ENCODE results near the gene NEGR1.

NEGR1 gene

GRCh38 chr1:71438626-71439025 is 843.7 kb downstream of the NEGR1 start:
- Mint-ChIP-seq H3K4me1 (no peaks in the 10 kb centered on the region), H3K36me3 (no peaks in the 10 kb centered on the region), H3K27ac (no peak overlapping the region), H3K4me3 (no peak overlapping the region), H3K9me3 (peaks cover 2% of the 10 kb centered on the region), H3K27me3 (no peaks in the 10 kb centered on the region)
- DNase-seq (ENCODE audit: low spot score in 2 of 2), result no peak
- ATAC-seq (ENCODE audit: low read depth), result no peak

- H3K4me1 Mint-ChIP-seq, result no peaks in the 10 kb centered on the region
- DNase-seq (ENCODE audit: low spot score in 2 of 2) (no peak), ATAC-seq (ENCODE audit: low read depth) (no peak)
- H3K4me3 Mint-ChIP-seq, result no peak overlapping the region
- H3K27ac Mint-ChIP-seq, result no peak overlapping the region
- H3K27me3 Mint-ChIP-seq, result no peaks in the 10 kb centered on the region
- H3K36me3 Mint-ChIP-seq, result no peaks in the 10 kb centered on the region
- peaks cover 2% of the 10 kb centered on the region for H3K9me3 Mint-ChIP-seq
Observed at GRCh38 chr1:71435951-71436350, 846.4 kb downstream of the NEGR1 start.

GRCh38 chr1:71434240-71434639 is 848.1 kb downstream of the NEGR1 start:
- no peaks in the 10 kb centered on the region for H3K36me3 Mint-ChIP-seq
- no peaks in the 10 kb centered on the region for H3K27me3 Mint-ChIP-seq
- no peak overlapping the region for H3K4me3 Mint-ChIP-seq
- H3K27ac Mint-ChIP-seq, result no peak overlapping the region
- peaks cover 2% of the 10 kb centered on the region for H3K9me3 Mint-ChIP-seq
- ATAC-seq (ENCODE audit: low read depth), result no peak
- no peaks in the 10 kb centered on the region for H3K4me1 Mint-ChIP-seq
- no peak for DNase-seq (ENCODE audit: low spot score in 2 of 2)

- DNase-seq (ENCODE audit: low spot score in 2 of 2) (no peak), ATAC-seq (ENCODE audit: low read depth) (no peak)
- Mint-ChIP-seq H3K27me3 (no peaks in the 10 kb centered on the region), H3K4me1 (no peaks in the 10 kb centered on the region), H3K27ac (no peak overlapping the region), H3K9me3 (no peaks in the 10 kb centered on the region), H3K4me3 (no peak overlapping the region), H3K36me3 (no peaks in the 10 kb centered on the region)
Observed at GRCh38 chr1:71428029-71428428, 854.3 kb downstream of the NEGR1 start.

DNA sequence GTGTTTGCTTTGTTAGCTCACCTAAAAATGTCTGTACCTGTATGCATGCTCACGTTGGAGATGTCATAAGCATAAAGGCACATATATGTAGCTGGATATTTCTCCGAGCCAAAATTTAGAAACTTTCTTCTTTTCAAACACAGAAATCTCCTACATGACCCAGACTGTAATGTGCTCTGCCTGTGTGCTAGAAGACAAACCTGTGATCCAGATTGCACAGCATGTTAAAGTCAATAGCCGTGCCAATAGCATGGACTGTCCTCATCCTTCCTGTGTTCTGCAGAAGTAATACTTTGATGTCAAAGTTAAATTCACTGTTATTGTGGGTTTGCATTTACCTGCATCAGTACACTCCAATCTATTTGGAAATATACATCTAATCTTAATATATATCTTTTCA is 855.3 kb downstream of the NEGR1 start:
- ATAC-seq (ENCODE audit: low read depth) (no peak), DNase-seq (ENCODE audit: low spot score in 2 of 2) (no peak)
- H3K4me3 Mint-ChIP-seq, result no peak overlapping the region
- no peak overlapping the region for H3K27ac Mint-ChIP-seq
- H3K4me1 Mint-ChIP-seq, result no peaks in the 10 kb centered on the region
- no peaks in the 10 kb centered on the region for H3K9me3 Mint-ChIP-seq
- no peaks in the 10 kb centered on the region for H3K27me3 Mint-ChIP-seq
- H3K36me3 Mint-ChIP-seq, result no peaks in the 10 kb centered on the region

- no peak overlapping the region for H3K4me3 Mint-ChIP-seq
- ATAC-seq (ENCODE audit: low read depth) (no peak), DNase-seq (ENCODE audit: low spot score in 2 of 2) (no peak)
- no peaks in the 10 kb centered on the region for H3K36me3 Mint-ChIP-seq
- no peak overlapping the region for H3K27ac Mint-ChIP-seq
- H3K27me3 Mint-ChIP-seq, result no peaks in the 10 kb centered on the region
- no peaks in the 10 kb centered on the region for H3K9me3 Mint-ChIP-seq
- no peaks in the 10 kb centered on the region for H3K4me1 Mint-ChIP-seq
Observed at GRCh38 chr1:71424536-71424935, 857.8 kb downstream of the NEGR1 start.

DNA sequence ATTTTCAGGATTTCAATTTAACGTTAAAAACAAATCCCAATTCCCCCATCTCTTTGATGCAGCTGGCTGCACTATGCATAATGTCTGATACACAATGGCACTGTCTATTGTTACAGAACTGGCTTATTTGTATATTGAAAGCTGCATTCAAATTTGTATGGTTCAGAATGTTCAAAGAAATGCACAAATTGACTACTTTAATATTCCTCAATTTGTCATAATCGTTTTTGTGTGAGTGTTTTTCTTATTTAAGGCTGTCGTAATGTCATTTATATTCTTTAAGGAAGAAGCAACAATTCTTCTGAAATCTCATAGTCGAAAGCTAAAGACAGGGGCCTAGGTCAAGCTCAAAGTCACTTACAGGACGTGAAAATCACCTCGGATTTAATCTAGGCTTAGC is 860.1 kb downstream of the NEGR1 start:
- peaks cover 3% of the 10 kb centered on the region for H3K9me3 Mint-ChIP-seq
- DNase-seq (ENCODE audit: low spot score in 2 of 2) (no peak), ATAC-seq (ENCODE audit: low read depth) (no peak)
- no peaks in the 10 kb centered on the region for H3K36me3 Mint-ChIP-seq
- no peaks in the 10 kb centered on the region for H3K27me3 Mint-ChIP-seq
- no peaks in the 10 kb centered on the region for H3K4me1 Mint-ChIP-seq
- H3K4me3 Mint-ChIP-seq, result no peak overlapping the region
- H3K27ac Mint-ChIP-seq, result no peak overlapping the region

- Mint-ChIP-seq H3K4me1 (no peaks in the 10 kb centered on the region), H3K4me3 (no peak overlapping the region), H3K36me3 (no peaks in the 10 kb centered on the region), H3K27ac (no peak overlapping the region), H3K27me3 (no peaks in the 10 kb centered on the region), H3K9me3 (peaks cover 3% of the 10 kb centered on the region)
- DNase-seq (ENCODE audit: low spot score in 2 of 2) (no peak), ATAC-seq (ENCODE audit: low read depth) (no peak)
Observed at GRCh38 chr1:71417421-71417820, 864.9 kb downstream of the NEGR1 start.

DNA sequence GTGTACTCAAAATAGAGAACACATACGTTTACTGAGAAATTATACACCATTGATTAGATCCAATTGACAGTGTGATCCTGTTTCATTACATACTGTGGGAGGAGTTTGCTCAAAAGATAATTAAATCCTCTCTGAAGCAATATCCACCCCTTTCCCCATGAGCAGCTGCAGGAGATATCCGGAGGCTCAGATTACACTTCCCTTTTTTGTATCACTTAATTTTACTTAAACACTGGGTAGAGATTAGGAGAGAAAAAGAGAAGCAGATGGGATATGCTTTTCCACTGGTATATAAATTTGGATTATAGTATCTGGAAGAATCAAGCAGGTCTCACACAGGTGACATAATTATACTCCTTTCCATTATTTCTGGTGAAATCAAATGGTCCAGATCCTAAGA is 868.2 kb downstream of the NEGR1 start:
- no peaks in the 10 kb centered on the region for H3K4me1 Mint-ChIP-seq
- ATAC-seq (ENCODE audit: low read depth), result no peak
- no peaks in the 10 kb centered on the region for H3K36me3 Mint-ChIP-seq
- no peak for DNase-seq (ENCODE audit: low spot score in 2 of 2)
- no peak overlapping the region for H3K27ac Mint-ChIP-seq
- no peak overlapping the region for H3K4me3 Mint-ChIP-seq
- H3K27me3 Mint-ChIP-seq, result no peaks in the 10 kb centered on the region
- H3K9me3 Mint-ChIP-seq, result peaks cover 3% of the 10 kb centered on the region

GRCh38 chr1:71413441-71414175 is 868.7 kb downstream of the NEGR1 start:
- no peaks in the 10 kb centered on the region for H3K36me3 Mint-ChIP-seq
- H3K4me1 Mint-ChIP-seq, result no peaks in the 10 kb centered on the region
- no peak for ATAC-seq (ENCODE audit: low read depth)
- peaks cover 3% of the 10 kb centered on the region for H3K9me3 Mint-ChIP-seq
- H3K27ac Mint-ChIP-seq, result no peak overlapping the region
- no peak for DNase-seq (ENCODE audit: low spot score in 2 of 2)
- no peaks in the 10 kb centered on the region for H3K27me3 Mint-ChIP-seq
- no peak overlapping the region for H3K4me3 Mint-ChIP-seq

DNA sequence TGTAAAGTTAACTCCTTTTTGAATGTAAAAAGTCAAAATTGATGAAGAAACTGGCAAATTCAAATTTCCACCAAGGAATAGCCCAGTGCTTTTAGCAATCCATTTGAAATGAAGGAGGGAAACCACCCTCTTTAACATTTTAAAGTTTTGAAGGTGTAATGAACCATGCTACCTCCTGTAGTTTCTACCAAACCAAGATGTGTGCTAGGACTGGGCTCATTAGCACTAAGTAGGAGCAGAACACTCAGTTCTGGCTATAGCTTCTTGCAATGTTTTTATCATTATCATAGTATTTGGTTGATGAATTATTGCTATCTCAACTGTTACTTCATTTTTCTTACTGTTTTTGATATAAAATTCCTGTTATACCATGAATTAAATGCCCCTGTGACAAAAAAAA is 882.3 kb downstream of the NEGR1 start:
- no peaks in the 10 kb centered on the region for H3K27me3 Mint-ChIP-seq
- ATAC-seq (ENCODE audit: low read depth), result no peak
- no peaks in the 10 kb centered on the region for H3K4me1 Mint-ChIP-seq
- no peak for DNase-seq (ENCODE audit: low spot score in 2 of 2)
- no peak overlapping the region for H3K4me3 Mint-ChIP-seq
- no peaks in the 10 kb centered on the region for H3K36me3 Mint-ChIP-seq
- peaks cover 5% of the 10 kb centered on the region for H3K9me3 Mint-ChIP-seq
- H3K27ac Mint-ChIP-seq, result no peak overlapping the region

DNA sequence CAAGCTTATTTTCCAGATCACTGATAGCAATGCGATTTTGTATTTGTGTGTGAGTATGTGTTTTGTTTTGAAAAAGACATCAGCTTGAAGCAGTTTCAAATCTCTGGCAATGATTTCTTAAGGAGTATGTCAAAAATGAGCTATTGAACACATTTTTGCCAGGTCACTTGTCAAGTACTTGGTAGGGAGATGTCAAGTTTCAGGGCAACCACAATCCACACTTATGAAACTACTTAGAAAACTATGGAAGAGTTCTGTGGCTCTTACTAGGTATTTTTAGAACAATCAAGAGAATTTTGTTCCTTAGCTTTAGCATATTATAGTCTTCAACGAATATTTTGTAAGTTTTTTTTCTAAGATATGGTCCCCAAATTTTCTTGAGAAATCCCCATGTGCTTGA is 882.7 kb downstream of the NEGR1 start:
- no peaks in the 10 kb centered on the region for H3K27me3 Mint-ChIP-seq
- ATAC-seq (ENCODE audit: low read depth) (no peak), DNase-seq (ENCODE audit: low spot score in 2 of 2) (no peak)
- H3K4me3 Mint-ChIP-seq, result no peak overlapping the region
- no peaks in the 10 kb centered on the region for H3K36me3 Mint-ChIP-seq
- peaks cover 8% of the 10 kb centered on the region for H3K9me3 Mint-ChIP-seq
- no peak overlapping the region for H3K27ac Mint-ChIP-seq
- H3K4me1 Mint-ChIP-seq, result no peaks in the 10 kb centered on the region

GRCh38 chr1:71393301-71393700 is 889.0 kb downstream of the NEGR1 start:
- peaks cover 13% of the 10 kb centered on the region for H3K9me3 Mint-ChIP-seq
- H3K36me3 Mint-ChIP-seq, result no peaks in the 10 kb centered on the region
- H3K4me1 Mint-ChIP-seq, result no peaks in the 10 kb centered on the region
- no peak overlapping the region for H3K27ac Mint-ChIP-seq
- H3K4me3 Mint-ChIP-seq, result no peak overlapping the region
- DNase-seq (ENCODE audit: low spot score in 2 of 2) (no peak), ATAC-seq (ENCODE audit: low read depth) (no peak)
- no peaks in the 10 kb centered on the region for H3K27me3 Mint-ChIP-seq

GRCh38 chr1:71390518-71390917 is 891.8 kb downstream of the NEGR1 start:
- Mint-ChIP-seq H3K27me3 (no peaks in the 10 kb centered on the region), H3K4me1 (no peaks in the 10 kb centered on the region), H3K27ac (no peak overlapping the region), H3K36me3 (no peaks in the 10 kb centered on the region), H3K4me3 (no peak overlapping the region), H3K9me3 (peaks cover 22% of the 10 kb centered on the region)
- no peak for DNase-seq (ENCODE audit: low spot score in 2 of 2)
- no peak for ATAC-seq (ENCODE audit: low read depth)

DNA sequence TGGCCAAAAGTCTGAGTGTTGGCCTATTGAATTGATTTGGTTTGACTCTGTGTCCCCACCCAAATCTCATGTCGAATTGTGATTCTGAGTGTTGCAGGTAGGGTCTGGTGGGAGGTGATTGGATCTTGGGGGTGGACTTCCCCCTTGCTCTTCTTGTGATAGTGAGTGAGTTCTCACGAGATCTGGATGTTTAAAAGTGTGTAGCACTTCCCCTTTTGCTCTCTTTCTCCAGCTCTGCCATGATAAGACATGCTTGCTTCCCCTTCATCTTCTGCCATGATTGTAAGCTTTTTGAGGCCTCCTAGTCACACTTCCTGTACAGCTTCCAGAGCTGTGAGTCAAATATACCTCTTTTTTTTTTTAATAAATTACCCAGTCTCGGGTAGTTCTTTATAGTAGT is 904.5 kb downstream of the NEGR1 start:
- DNase-seq (ENCODE audit: low spot score in 2 of 2) (no peak), ATAC-seq (ENCODE audit: low read depth) (no peak)
- H3K27me3 Mint-ChIP-seq, result no peaks in the 10 kb centered on the region
- no peaks in the 10 kb centered on the region for H3K4me1 Mint-ChIP-seq
- H3K9me3 Mint-ChIP-seq, result peaks cover 9% of the 10 kb centered on the region
- no peak overlapping the region for H3K4me3 Mint-ChIP-seq
- no peak overlapping the region for H3K27ac Mint-ChIP-seq
- H3K36me3 Mint-ChIP-seq, result peaks cover 1% of the 10 kb centered on the region

All from memory B cell (primary cell).